Fibroblast of lung (primary cell): ENCODE measurements around the gene MYH10. TPM values are rescaled to one million over a fixed set of nuclear protein-coding genes. Genes with fewer than 3 reads are reported as not detected.
"Not testable (repeated sequence)": the region's sequence is repeated elsewhere in the genome, so short reads cannot be mapped to it uniquely, and the experiment has no call there.

ENCODE experiments used
- DNase-seq, 2 donors: peaks; one replicate each; pipeline versions ENCODE4 v3.0.0 to v3.0.0-alpha.2; 2010; ENCODE audit warnings: low read depth in 2 of 2
- H2AFZ ChIP-seq: 2 replicates; pipeline ENCODE4 v1.5.1; 2012; ENCODE audit warnings: low read length, control low read depth, inconsistent platforms
- H3K27ac ChIP-seq: 2 replicates; pipeline ENCODE4 v1.5.1; 2011; ENCODE audit warnings: low read length, control low read depth; ENCODE audit not compliant: insufficient read depth
- H3K27me3 ChIP-seq: 2 replicates; pipeline ENCODE4 v1.5.1; 2011; ENCODE audit warnings: mild to moderate bottlenecking, low read length; ENCODE audit not compliant: control insufficient read depth, insufficient read depth
- H3K36me3 ChIP-seq: 2 replicates; pipeline ENCODE4 v1.5.1; 2011; ENCODE audit warnings: low read length; ENCODE audit not compliant: control insufficient read depth, insufficient read depth
- H3K4me1 ChIP-seq: 2 replicates; pipeline ENCODE4 v1.5.1; 2011; ENCODE audit warnings: low read length; ENCODE audit not compliant: control insufficient read depth, insufficient read depth; ENCODE audit errors: extremely low read depth
- H3K4me2 ChIP-seq: 2 replicates; pipeline ENCODE4 v1.5.1; 2011; ENCODE audit warnings: low read length, control low read depth; ENCODE audit not compliant: insufficient read depth; ENCODE audit errors: extremely low read depth
- H3K4me3 ChIP-seq, 4 experiments: fragments of 200-600 bp in 1 of 4; sonication (generic) in 1 of 4; replicated peaks in 1 of 4; 2 replicates each; pipeline ENCODE4 v1.5.1; 2011 to 2016; ENCODE audit warnings: low read length in 4 of 4, low read depth in 3 of 4, mild to moderate bottlenecking in 3 of 4, control low read depth in 2 of 4, inconsistent platforms in 1 of 4, mixed read lengths in 1 of 4; ENCODE audit not compliant: insufficient read depth in 1 of 4; ENCODE audit errors: control extremely low read depth in 1 of 4
- H3K79me2 ChIP-seq: 2 replicates; pipeline ENCODE4 v1.5.1; 2012; ENCODE audit warnings: mild to moderate bottlenecking, low read length, inconsistent platforms; ENCODE audit not compliant: control insufficient read depth, insufficient read depth
- H3K9ac ChIP-seq: 2 replicates; pipeline ENCODE4 v1.5.1; 2011; ENCODE audit warnings: mild to moderate bottlenecking, low read length, control low read depth; ENCODE audit not compliant: insufficient read depth
- H3K9me3 ChIP-seq: 2 replicates; pipeline ENCODE4 v1.5.1; 2012; ENCODE audit warnings: low read depth, low read length; ENCODE audit not compliant: control insufficient read depth, insufficient read depth
- H4K20me1 ChIP-seq: 2 replicates; pipeline ENCODE4 v1.5.1; 2011; ENCODE audit warnings: low read length; ENCODE audit not compliant: control insufficient read depth, insufficient read depth; ENCODE audit errors: extremely low read depth
- EZH2 ChIP-seq: IDR thresholded peaks from 2 replicates; pipeline ENCODE4 v1.5.1; 2012; ENCODE audit warnings: low read length, control low read depth, mild to moderate bottlenecking; ENCODE audit errors: missing control alignments
- polyA plus RNA-seq, 2 donors: library from polyadenylated mRNA; depleted of rRNA in 1 of 2; stranded (reverse) in 1 of 2; unstranded in 1 of 2; fragments of >200 nt; gene quantifications; 2 replicates each; pipeline ENCODE4 v1.2.1, GENCODE V29; 2011 to 2012; ENCODE audit warnings: missing spikeins in 1 of 2
- total RNA-seq: library from RNA; depleted of rRNA; stranded (reverse); fragments of >200 nt; gene quantifications from 2 replicates; pipeline ENCODE4 v1.2.1, GENCODE V29; 2014
- TF ChIP-seq, protein P1 (sequence below), 2 donors: IDR thresholded peaks in 1 of 2; conservative IDR thresholded peaks in 1 of 2; 1 replicate in 1 of 2; 2 replicates in 1 of 2; pipeline ENCODE4 v1.5.1; 2011 to 2012; ENCODE audit warnings: low read length in 2 of 2, control low read depth in 1 of 2, inconsistent platforms in 1 of 2, low read depth in 1 of 2, mild to moderate bottlenecking in 1 of 2

MYH10 gene
- total and polyA plus RNA-seq, 2 donors (not counting 1 experiment from before 2014, with no cell fraction given), result 54.6 to 104 TPM

GRCh38 chr17:8555062-8555461 is 75.5 kb downstream of the MYH10 start:
- no peak overlapping the region for H3K9ac ChIP-seq
- H2AFZ ChIP-seq, result no peak overlapping the region
- H3K36me3 ChIP-seq, result peaks cover 3% of the 10 kb centered on the region
- H3K27me3 ChIP-seq, result no peaks in the 10 kb centered on the region
- no peaks in the 10 kb centered on the region for H3K79me2 ChIP-seq
- no peak overlapping the region for H3K4me3 ChIP-seq
- no peak overlapping the region for H3K27ac ChIP-seq
- no peak overlapping the region for H3K4me2 ChIP-seq
- no peak for TF ChIP-seq EZH2
- TF ChIP-seq, protein P1, sequence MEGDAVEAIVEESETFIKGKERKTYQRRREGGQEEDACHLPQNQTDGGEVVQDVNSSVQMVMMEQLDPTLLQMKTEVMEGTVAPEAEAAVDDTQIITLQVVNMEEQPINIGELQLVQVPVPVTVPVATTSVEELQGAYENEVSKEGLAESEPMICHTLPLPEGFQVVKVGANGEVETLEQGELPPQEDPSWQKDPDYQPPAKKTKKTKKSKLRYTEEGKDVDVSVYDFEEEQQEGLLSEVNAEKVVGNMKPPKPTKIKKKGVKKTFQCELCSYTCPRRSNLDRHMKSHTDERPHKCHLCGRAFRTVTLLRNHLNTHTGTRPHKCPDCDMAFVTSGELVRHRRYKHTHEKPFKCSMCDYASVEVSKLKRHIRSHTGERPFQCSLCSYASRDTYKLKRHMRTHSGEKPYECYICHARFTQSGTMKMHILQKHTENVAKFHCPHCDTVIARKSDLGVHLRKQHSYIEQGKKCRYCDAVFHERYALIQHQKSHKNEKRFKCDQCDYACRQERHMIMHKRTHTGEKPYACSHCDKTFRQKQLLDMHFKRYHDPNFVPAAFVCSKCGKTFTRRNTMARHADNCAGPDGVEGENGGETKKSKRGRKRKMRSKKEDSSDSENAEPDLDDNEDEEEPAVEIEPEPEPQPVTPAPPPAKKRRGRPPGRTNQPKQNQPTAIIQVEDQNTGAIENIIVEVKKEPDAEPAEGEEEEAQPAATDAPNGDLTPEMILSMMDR (conservative IDR thresholded peaks at IDR 0.05 in 1 of 2, IDR thresholded peaks at IDR 0.05 in 1 of 2; ENCODE audit: low read depth in 1 of 2, low read length in 2 of 2), result no peak
- no peak for DNase-seq
- H4K20me1 ChIP-seq, result no peaks in the 10 kb centered on the region
- no peaks in the 10 kb centered on the region for H3K9me3 ChIP-seq
- H3K4me1 ChIP-seq, result peaks cover 2% of the 10 kb centered on the region

- Histone ChIP-seq H3K79me2 (no peaks in the 10 kb centered on the region), H3K9ac (no peak overlapping the region), H3K27me3 (no peaks in the 10 kb centered on the region), H3K4me1 (peaks cover 2% of the 10 kb centered on the region), H3K4me3 (no peak overlapping the region), H2AFZ (no peak overlapping the region), H4K20me1 (no peaks in the 10 kb centered on the region), H3K36me3 (peaks cover 3% of the 10 kb centered on the region), H3K27ac (no peak overlapping the region), H3K4me2 (no peak overlapping the region), H3K9me3 (no peaks in the 10 kb centered on the region)
- TF ChIP-seq, protein P1 (conservative IDR thresholded peaks at IDR 0.05 in 1 of 2, IDR thresholded peaks at IDR 0.05 in 1 of 2; ENCODE audit: low read depth in 1 of 2, low read length in 2 of 2), result no peak
- TF ChIP-seq EZH2, result no peak
- peak in 1 of 2 donors; percentile 55 for DNase-seq
Measured at GRCh38 chr17:8552577-8553320, 77.8 kb downstream of the MYH10 start.

DNA sequence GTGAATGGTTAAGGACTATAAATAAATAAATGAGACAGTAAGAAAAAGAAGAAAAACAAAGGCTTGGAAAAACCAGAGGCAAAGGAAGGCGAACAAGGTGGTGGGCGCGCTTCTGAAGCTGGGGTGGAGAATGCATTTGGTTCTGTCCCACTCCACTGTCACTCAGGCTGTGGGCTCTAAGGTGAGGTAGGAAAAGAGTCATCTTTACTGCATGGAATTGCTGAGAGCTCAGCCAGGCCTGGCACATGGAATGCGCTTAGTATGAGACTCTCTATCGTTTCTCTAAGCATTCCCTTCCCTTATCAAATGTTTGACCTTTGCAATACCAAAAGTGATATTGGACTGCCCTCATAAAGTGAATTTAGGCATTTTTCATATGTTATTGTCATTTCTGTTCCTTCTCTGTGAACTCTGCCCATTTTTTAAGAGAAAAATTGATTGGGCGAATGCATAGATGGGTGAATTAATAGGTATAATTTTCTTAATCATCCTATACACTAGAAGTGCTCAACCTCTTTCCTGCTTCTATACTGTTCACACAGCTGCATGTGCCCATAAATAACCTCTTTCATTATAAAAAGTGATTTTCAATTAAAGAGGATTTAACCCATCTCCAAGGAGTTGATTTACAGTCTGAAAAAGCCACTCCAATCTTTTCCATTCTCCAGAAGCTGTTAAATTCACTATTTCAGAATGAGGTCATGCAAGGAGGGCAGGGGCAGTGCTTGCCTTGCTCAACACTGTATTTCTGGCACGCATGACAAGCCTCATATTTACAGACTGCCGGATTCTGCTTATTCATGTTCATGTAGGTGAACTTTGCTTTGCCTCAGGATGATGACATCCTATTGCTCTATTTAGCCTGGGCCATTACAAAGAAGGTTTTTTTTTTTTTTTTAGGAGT is 87.7 kb downstream of the MYH10 start:
- H3K9me3 ChIP-seq, result no peaks in the 10 kb centered on the region
- DNase-seq, result peak; percentile 53 to 95
- H3K4me2 ChIP-seq, result no peak overlapping the region
- H3K27me3 ChIP-seq, result no peaks in the 10 kb centered on the region
- no peak overlapping the region for H3K27ac ChIP-seq
- H3K36me3 ChIP-seq, result no peaks in the 10 kb centered on the region
- H3K4me3 ChIP-seq, result no peak overlapping the region
- H4K20me1 ChIP-seq, result no peaks in the 10 kb centered on the region
- no peak for TF ChIP-seq EZH2
- TF ChIP-seq, protein P1 (conservative IDR thresholded peaks at IDR 0.05 in 1 of 2, IDR thresholded peaks at IDR 0.05 in 1 of 2; ENCODE audit: low read depth in 1 of 2, low read length in 2 of 2), result no peak
- no peaks in the 10 kb centered on the region for H3K79me2 ChIP-seq
- no peak overlapping the region for H2AFZ ChIP-seq
- no peaks in the 10 kb centered on the region for H3K4me1 ChIP-seq
- no peak overlapping the region for H3K9ac ChIP-seq

- DNase-seq, H3K79me2 ChIP-seq, H3K9me3 ChIP-seq, H3K36me3 ChIP-seq, H2AFZ ChIP-seq, H3K9ac ChIP-seq, H3K27me3 ChIP-seq, H4K20me1 ChIP-seq, H3K4me2 ChIP-seq, H3K4me1 ChIP-seq, H3K27ac ChIP-seq, H3K4me3 ChIP-seq: not testable (repeated sequence)
Measured at GRCh38 chr17:8539976-8540375, 90.5 kb downstream of the MYH10 start.
